K562 (cell line): ENCODE measurements around the gene MAN1B1. TPM values are rescaled to one million over a fixed set of nuclear protein-coding genes. Genes with fewer than 3 reads are reported as not detected.

ENCODE experiments used
- MTF1 ChIP-seq: fragments of 250-450 bp; sonication (Bioruptor Pico); IDR thresholded peaks from 2 replicates; pipeline ENCODE4 v1.9.0; 2021; ENCODE audit warnings: moderate library complexity, mild to moderate bottlenecking, inconsistent platforms, borderline replicate concordance
- RBFOX2 ChIP-seq: fragments of 200-400 bp; formaldehyde crosslinking; IDR thresholded peaks from 2 replicates; pipeline ENCODE4 v1.6.1; 2017; ENCODE audit warnings: low read depth, mild to moderate bottlenecking, low read length, moderate library complexity
- REST ChIP-seq, 2 experiments: fragments of 450-650 bp; formaldehyde crosslinking in 1 of 2; IDR thresholded peaks; 2 replicates each; pipeline versions ENCODE4 v1.4.0 to v1.6.1; 2014 to 2020; ENCODE audit warnings: mild to moderate bottlenecking in 2 of 2, borderline replicate concordance in 1 of 2, low read depth in 1 of 2
- ZBTB26 ChIP-seq: fragments of 450-650 bp; formaldehyde crosslinking; IDR thresholded peaks from 2 replicates; pipeline ENCODE4 v1.4.0; 2022; ENCODE audit warnings: missing genetic modification characterization
- ZBTB40 ChIP-seq, 2 experiments: fragments of 450-650 bp in 1 of 2; sonication (generic) in 1 of 2; formaldehyde crosslinking in 1 of 2; IDR thresholded peaks; 2 replicates each; pipeline versions ENCODE4 v1.7.1 to v1.9.0; 2016 to 2022; ENCODE audit warnings: inconsistent platforms in 1 of 2, mild to moderate bottlenecking in 1 of 2, missing genetic modification reagents in 1 of 2
- polyA plus RNA-seq, 8 experiments: library from polyadenylated mRNA; depleted of rRNA in 4 of 8; stranded (reverse) in 5 of 8; unstranded in 3 of 8; fragments of >200 nt; fragmentation: Nextera tagmentation in 2 of 8; fragmentation: Illumina TruSeq in 1 of 8; extraction: Ambion mirVana in 2 of 8; extraction: Trizol in 1 of 8; gene quantifications; 2 replicates each; pipeline versions ENCODE4 v1.2.1 to v1.2.3, GENCODE V29; 2011 to 2014; ENCODE audit warnings: inconsistent platforms in 1 of 8, missing spikeins in 1 of 8
- total RNA-seq, 7 experiments: library from RNA; depleted of rRNA in 6 of 7; stranded (reverse); fragments of >200 nt in 6 of 7; fragmentation: Illumina TruSeq in 2 of 7; extraction: Trizol in 2 of 7; gene quantifications; 2 replicates each; pipeline versions ENCODE4 v1.2.1 to v1.2.3, GENCODE V29; 2011 to 2021; ENCODE audit warnings: low replicate concordance in 1 of 7

The MAN1B1 gene
- total and polyA plus RNA-seq, 9 of the 15 experiments (the other 6 are each of a cell fraction or from before 2014, with no cell fraction given) = 0.55 to 36.6 (median 27.3) TPM

- TF ChIP-seq REST (IDR thresholded peaks at IDR 0.05; ENCODE audit: borderline replicate concordance) = peak; percentile 23; the same call in 1 of the 2 replicates
- no peak for TF ChIP-seq REST (CRISPR knock-in tag; IDR thresholded peaks at IDR 0.05; ENCODE audit: low read depth)
- no peak for TF ChIP-seq MTF1
- no peak for TF ChIP-seq ZBTB26 (CRISPR knock-in tag)
- peak; percentile 58 for TF ChIP-seq RBFOX2
- no peak for TF ChIP-seq ZBTB40 (IDR thresholded peaks at IDR 0.05)
- TF ChIP-seq ZBTB40 (CRISPR knock-in tag; IDR thresholded peaks at IDR 0.05) = no peak
Observed at GRCh38 chr9:137109250-137110146, 22.7 kb downstream of the MAN1B1 start (continued).
